Stimulated activated CD8-positive, alpha-beta memory T cell treated with anti-CD3 and anti-CD28 coated beads, Interleukin-12 subunit alpha, Interleukin-12 subunit beta, amount 100 ng/mL, for 4 hours (primary cell): ENCODE data around the gene ATP1A1.

Source experiments
- DNase-seq: peaks from one replicate; pipeline ENCODE4 v3.0.0-alpha.2; 2020; ENCODE audit warnings: low read depth

ATP1A1 gene

DNA sequence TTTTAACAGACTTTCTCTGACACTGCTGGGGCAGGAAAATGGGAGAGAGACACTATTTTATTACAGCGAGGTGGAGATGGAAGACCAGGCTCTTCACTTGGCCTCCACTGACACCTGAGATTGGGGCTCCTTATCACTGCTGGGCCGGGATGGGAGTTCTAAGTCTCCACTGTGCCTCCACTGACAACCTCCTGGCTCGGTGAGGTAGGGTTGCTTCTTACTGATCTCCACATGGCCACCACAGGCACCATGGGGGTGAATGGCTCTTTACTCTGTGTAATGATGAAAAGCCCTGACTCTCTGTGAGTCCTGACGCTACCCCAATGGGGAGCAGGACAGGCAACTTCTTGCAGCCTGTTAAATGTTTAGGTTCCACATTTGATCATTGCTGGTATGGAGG, 67.7 kb downstream of the ATP1A1 start:
- DNase-seq, result no peak

DNA sequence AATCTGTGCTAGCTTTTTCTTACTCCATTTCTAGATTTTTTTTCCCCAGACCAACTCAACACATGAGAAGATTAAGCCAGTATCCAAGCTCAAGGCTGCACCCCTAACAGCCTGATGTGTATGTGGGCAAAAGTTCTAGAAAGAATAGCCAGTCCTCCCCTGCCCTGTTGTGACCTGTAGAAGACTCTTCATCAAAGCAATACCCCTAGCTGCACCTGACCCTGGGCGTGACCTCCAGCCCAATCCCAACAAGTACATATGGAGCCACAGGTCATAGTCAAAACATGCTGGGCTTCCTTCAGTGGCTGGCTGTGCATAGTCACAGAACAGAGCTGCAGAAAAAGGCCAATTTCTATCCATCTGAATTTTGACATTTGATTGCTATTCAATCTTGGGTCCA, 72.5 kb downstream of the ATP1A1 start:
- DNase-seq, result no peak

DNA sequence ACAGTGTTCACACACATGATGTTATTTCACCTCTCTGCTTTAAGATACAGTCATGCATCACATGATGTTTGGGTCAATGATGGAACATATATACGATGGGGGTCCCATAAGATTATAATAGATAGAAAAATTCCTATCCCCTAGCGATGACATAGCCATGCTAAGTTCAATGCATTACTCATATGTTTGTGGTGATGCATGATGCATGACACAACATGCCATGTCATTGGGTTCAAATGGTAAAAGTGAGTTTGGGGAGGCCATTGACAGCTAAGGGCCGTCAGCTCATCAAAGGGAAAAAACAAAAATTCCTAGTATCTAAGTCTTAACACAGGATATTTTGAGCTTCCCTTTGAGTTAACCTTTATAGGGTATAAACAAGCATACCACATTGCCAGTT, 73.6 kb downstream of the ATP1A1 start:
- no peak for DNase-seq

DNA sequence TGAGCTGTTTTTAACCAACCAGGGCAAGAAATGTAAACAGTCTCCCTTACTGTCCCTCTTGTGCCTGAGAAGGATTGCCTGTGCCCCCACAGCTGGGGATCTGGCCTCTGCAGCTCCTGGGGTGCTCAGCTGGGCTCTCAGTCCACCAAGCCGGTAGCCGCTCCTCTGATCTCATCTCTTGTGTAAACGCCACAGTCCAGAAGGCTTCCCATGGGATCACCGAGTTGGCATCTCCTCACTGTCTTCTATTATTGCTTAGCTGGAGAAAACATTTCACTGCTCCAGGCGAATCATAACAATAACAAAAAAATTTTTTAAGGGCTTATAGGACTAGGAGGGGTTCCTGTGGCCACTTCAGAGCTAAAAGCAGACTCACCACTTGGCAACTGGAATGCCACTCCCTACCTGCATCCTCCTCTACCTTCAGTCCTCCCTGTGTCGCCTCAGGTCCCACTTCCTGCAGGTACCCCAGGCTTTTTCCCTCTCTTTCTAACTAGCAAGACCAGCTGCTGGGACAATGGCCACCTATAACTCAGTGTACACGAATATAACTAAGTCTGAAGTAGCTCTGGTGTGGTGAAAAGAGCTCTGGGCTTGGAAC, 75.8 kb downstream of the ATP1A1 start:
- DNase-seq, result no peak

DNA sequence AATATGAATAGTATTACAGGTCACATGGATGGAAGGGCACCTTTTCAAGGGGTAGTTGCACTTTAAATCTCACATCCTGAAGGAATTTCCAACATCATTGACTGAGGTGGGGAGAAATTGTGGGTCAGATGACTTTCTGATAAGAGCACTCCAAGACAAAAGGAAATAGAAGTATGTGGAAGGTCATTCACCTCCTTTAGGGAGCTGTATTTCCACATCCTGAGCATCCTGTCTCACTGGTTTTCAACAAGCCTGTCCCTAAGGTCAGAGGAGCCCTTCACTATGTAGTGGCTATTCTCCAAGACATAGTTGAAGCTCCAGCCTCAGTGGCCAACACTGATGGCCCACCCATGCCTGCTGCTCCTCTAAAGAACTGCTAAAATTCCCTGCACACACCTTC, 76.5 kb downstream of the ATP1A1 start:
- no peak for DNase-seq

DNA sequence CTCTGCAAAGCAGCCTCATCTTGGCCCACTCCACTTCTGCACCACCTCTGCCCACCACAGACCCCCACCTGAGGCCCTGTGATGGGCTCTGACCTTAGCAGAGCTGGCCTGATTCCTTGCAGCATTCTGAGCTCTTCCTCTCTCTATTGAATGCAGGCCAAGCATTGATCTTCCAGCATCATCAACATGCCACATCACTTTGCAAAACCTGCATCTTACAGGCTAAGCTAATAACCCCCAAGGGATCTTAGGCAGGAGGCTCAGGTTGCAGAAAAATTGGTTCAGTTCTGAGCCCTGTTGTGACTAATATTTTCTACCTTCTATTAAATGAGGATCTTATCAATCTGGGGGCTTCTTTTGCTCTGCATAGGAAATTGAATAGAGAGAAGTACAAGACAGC, 78.7 kb downstream of the ATP1A1 start:
- no peak for DNase-seq

DNA sequence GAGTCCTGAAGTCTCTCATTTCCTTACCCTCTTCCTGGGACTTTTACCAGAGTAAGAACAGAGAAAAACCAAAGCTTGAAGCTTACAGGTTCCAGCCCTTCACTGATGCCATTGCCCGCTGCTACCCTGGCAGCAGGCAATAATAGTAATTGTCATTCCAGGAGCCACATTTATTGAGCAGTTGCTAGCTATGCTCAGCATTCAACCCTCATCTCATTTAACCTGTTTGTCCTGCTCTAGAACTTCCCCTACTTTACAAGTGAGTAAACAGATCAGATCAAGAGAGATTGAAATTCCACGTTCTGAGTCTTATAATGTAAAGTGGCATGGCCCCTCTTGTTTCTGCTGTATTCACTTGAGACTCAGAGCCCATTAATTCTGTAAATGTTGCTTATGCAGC, 80.4 kb downstream of the ATP1A1 start:
- no peak for DNase-seq

DNA sequence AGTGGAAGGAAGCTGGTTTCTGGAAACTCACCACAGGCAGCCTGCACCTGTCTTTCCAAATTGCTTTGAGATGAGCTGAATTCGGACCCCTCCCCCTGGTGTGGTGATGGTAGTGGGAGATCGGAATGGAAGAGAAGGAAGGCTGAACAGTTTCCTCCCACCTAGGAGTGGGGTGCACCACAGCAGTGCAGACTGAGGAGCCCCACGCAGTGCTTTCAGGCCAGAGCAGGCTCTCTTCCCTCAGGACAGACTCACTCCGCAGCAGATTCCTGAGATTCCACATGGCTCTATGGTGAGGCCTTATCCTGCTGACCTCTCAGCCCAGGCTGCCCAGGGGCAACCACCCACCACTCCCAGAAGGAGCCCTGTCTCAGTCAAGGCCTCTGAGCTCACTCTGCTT, 80.9 kb downstream of the ATP1A1 start:
- DNase-seq, result no peak
